ENCODE results near the gene TMED6. TPM values are rescaled to one million over a fixed set of nuclear protein-coding genes. Genes with fewer than 3 reads are reported as not detected.

The TMED6 gene
- total and polyA plus RNA-seq, 4 donors: 0.33 to 2.4 (median 2.3) TPM; not detected in 1

- H3K4me1 ChIP-seq (ENCODE audit: control insufficient read depth, insufficient read depth, low read length): no peaks in the 10 kb centered on the region
- H3K36me3 ChIP-seq (ENCODE audit: control insufficient read depth, insufficient read depth, low read length): peaks cover 2% of the 10 kb centered on the region
- no peak overlapping the region for H3K27ac ChIP-seq (ENCODE audit: low read depth, low read length)
- H3K4me3 ChIP-seq (ENCODE audit: low read depth, low read length): no peak overlapping the region
- WGBS (ENCODE audit: insufficient coverage): no CpG with 5 or more reads among the region's 1 CpG
- no peaks in the 10 kb centered on the region for H3K27me3 ChIP-seq (ENCODE audit: control insufficient read depth, insufficient read depth, low read length)
- DNase-seq (ENCODE audit: low read depth in 4 of 6, low spot score in 6 of 6): no peak
- no peaks in the 10 kb centered on the region for H3K9me3 ChIP-seq (ENCODE audit: control insufficient read depth, insufficient read depth, low read length)
Observed at GRCh38 chr16:69294051-69294450, 57.5 kb downstream of the TMED6 start.

GRCh38 chr16:69293401-69293800, 58.2 kb downstream of the TMED6 start:
- H3K36me3 ChIP-seq (ENCODE audit: control insufficient read depth, insufficient read depth, low read length): no peaks in the 10 kb centered on the region
- H3K4me1 ChIP-seq (ENCODE audit: control insufficient read depth, insufficient read depth, low read length): no peaks in the 10 kb centered on the region
- no peaks in the 10 kb centered on the region for H3K9me3 ChIP-seq (ENCODE audit: control insufficient read depth, insufficient read depth, low read length)
- H3K27me3 ChIP-seq (ENCODE audit: control insufficient read depth, insufficient read depth, low read length): no peaks in the 10 kb centered on the region
- peak in 1 of 6 donors; percentile 5 for DNase-seq (ENCODE audit: low read depth in 4 of 6, low spot score in 6 of 6)
- no peak overlapping the region for H3K4me3 ChIP-seq (ENCODE audit: low read depth, low read length)
- 53% methylated on average over 3 of the region's 3 CpGs for WGBS (ENCODE audit: insufficient coverage)
- H3K27ac ChIP-seq (ENCODE audit: low read depth, low read length): no peak overlapping the region

Other genes starting within 250 kb of the TMED6 start
- 1 to 10 TPM; 1.4 to 1.7 TPM for gene HAS3, start 246.1 kb downstream of the TMED6 start, total RNA-seq
- 1 to 10 TPM; 5.8 to 6.6 TPM for gene HAS3, start 246.1 kb downstream of the TMED6 start, polyA plus RNA-seq (ENCODE audit: insufficient read length in 2 of 2)
- gene CHTF8, start 219.2 kb downstream of the TMED6 start, total RNA-seq: 10 to 100 TPM; 44.2 to 46.8 TPM
- gene CHTF8, start 219.2 kb downstream of the TMED6 start, polyA plus RNA-seq (ENCODE audit: insufficient read length in 2 of 2): 10 to 100 TPM; 71.3 to 75.7 TPM
- gene UTP4, start 219.1 kb downstream of the TMED6 start, total RNA-seq: 10 to 100 TPM; 19.1 to 23.9 TPM
- gene UTP4, start 219.1 kb downstream of the TMED6 start, polyA plus RNA-seq (ENCODE audit: insufficient read length in 2 of 2): 10 to 100 TPM; 36.9 to 37.7 TPM
- 10 to 100 TPM; 20.5 to 20.8 TPM for gene SNTB2, start 164.6 kb downstream of the TMED6 start, total RNA-seq
- 10 to 100 TPM in 1 of 2 donors, 1 to 10 TPM in 1; 6.6 to 10.7 TPM for gene SNTB2, start 164.6 kb downstream of the TMED6 start, polyA plus RNA-seq (ENCODE audit: insufficient read length in 2 of 2)
- 10 to 100 TPM; 23.3 to 30.4 TPM for gene VPS4A, start 40.4 kb downstream of the TMED6 start, total RNA-seq
- 10 to 100 TPM; 60.8 to 76.2 TPM for gene VPS4A, start 40.4 kb downstream of the TMED6 start, polyA plus RNA-seq (ENCODE audit: insufficient read length in 2 of 2)
- gene PDF, start 21.2 kb downstream of the TMED6 start, total RNA-seq: 1 to 10 TPM; 4.1 to 9.4 TPM
- gene PDF, start 21.2 kb downstream of the TMED6 start, polyA plus RNA-seq (ENCODE audit: insufficient read length in 2 of 2): 1 to 10 TPM; 6.5 to 8.0 TPM
- 10 to 100 TPM; 34.0 to 40.2 TPM for gene COG8, start 12.2 kb downstream of the TMED6 start, total RNA-seq
- gene COG8, start 12.2 kb downstream of the TMED6 start, polyA plus RNA-seq (ENCODE audit: insufficient read length in 2 of 2): 10 to 100 TPM; 31.5 to 41.6 TPM
- gene NIP7, start 12.0 kb downstream of the TMED6 start, total RNA-seq: 10 to 100 TPM; 15.5 to 16.6 TPM
- gene NIP7, start 12.0 kb downstream of the TMED6 start, polyA plus RNA-seq (ENCODE audit: insufficient read length in 2 of 2): 10 to 100 TPM; 16.6 to 19.1 TPM
- gene TERF2, start 34.2 kb upstream of the TMED6 start, total RNA-seq: 10 to 100 TPM; 16.6 to 40.8 TPM
- gene TERF2, start 34.2 kb upstream of the TMED6 start, polyA plus RNA-seq (ENCODE audit: insufficient read length in 2 of 2): 10 to 100 TPM; 54.5 to 56.8 TPM
- gene CYB5B, start 72.8 kb upstream of the TMED6 start, total RNA-seq: 10 to 100 TPM; 61.8 to 98.7 TPM
- 100 to 1,000 TPM in 1 of 2 donors, 10 to 100 TPM in 1; 96.5 to 105 TPM for gene CYB5B, start 72.8 kb upstream of the TMED6 start, polyA plus RNA-seq (ENCODE audit: insufficient read length in 2 of 2)
- 10 to 100 TPM; 35.0 to 44.9 TPM for gene NFAT5, start 214.2 kb upstream of the TMED6 start, total RNA-seq
- 10 to 100 TPM; 14.7 to 17.8 TPM for gene NFAT5, start 214.2 kb upstream of the TMED6 start, polyA plus RNA-seq (ENCODE audit: insufficient read length in 2 of 2)

All from spinal cord (tissue), 10 donors.